Osteoblast (primary cell): ENCODE data around the gene RMND5A. TPM values are rescaled to one million over a fixed set of nuclear protein-coding genes. Genes with fewer than 3 reads are reported as not detected.

ENCODE experiments used
- DNase-seq: peaks from one replicate; pipeline ENCODE4 v3.0.0; 2011; ENCODE audit warnings: low spot score, mixed read lengths; ENCODE audit not compliant: insufficient read length; ENCODE audit errors: missing footprints
- H2AFZ ChIP-seq: 2 replicates; pipeline ENCODE4 v1.6.0; 2011; ENCODE audit warnings: mild to moderate bottlenecking, low read length
- H3K27ac ChIP-seq: 2 replicates; pipeline ENCODE4 v1.5.1; 2011; ENCODE audit warnings: mild to moderate bottlenecking, low read depth, low read length, moderate library complexity
- H3K27me3 ChIP-seq: 2 replicates; pipeline ENCODE4 v1.6.0; 2012; ENCODE audit warnings: mild to moderate bottlenecking, control low read depth, inconsistent platforms, low read length, moderate library complexity; ENCODE audit not compliant: insufficient read depth
- H3K36me3 ChIP-seq: 2 replicates; pipeline ENCODE4 v1.5.1; 2011; ENCODE audit warnings: mild to moderate bottlenecking, low read length, control low read depth, moderate library complexity; ENCODE audit not compliant: insufficient read depth
- H3K4me1 ChIP-seq: 2 replicates; pipeline ENCODE4 v1.5.1; 2011; ENCODE audit warnings: mild to moderate bottlenecking, low read length, control low read depth, moderate library complexity; ENCODE audit not compliant: insufficient read depth
- H3K4me2 ChIP-seq: 2 replicates; pipeline ENCODE4 v1.6.0; 2011; ENCODE audit warnings: mild to moderate bottlenecking, low read length; ENCODE audit not compliant: insufficient read depth
- H3K4me3 ChIP-seq: fragments of 200-600 bp; sonication (generic); 3 replicates; pipeline ENCODE4 v1.5.1; 2012; ENCODE audit warnings: mild to moderate bottlenecking, low read length, inconsistent platforms; ENCODE audit not compliant: insufficient read depth
- H3K79me2 ChIP-seq: 2 replicates; pipeline ENCODE4 v1.6.0; 2012; ENCODE audit warnings: mild to moderate bottlenecking, low read length, control low read depth, inconsistent platforms; ENCODE audit not compliant: insufficient read depth
- H3K9me3 ChIP-seq: 2 replicates; pipeline ENCODE4 v1.5.1; 2011; ENCODE audit warnings: low read depth, low read length, control low read depth
- H4K20me1 ChIP-seq: 2 replicates; pipeline ENCODE4 v1.6.0; 2012; ENCODE audit warnings: mild to moderate bottlenecking, low read length, control low read depth; ENCODE audit not compliant: insufficient read depth
- CTCF ChIP-seq: IDR thresholded peaks from 2 replicates; pipeline ENCODE4 v1.5.1; 2011; ENCODE audit warnings: mild to moderate bottlenecking, low read depth, low read length, moderate library complexity; ENCODE audit errors: extremely low read depth
- total RNA-seq: library from RNA; depleted of rRNA; stranded (reverse); fragments of >200 nt; gene quantifications from 2 replicates; pipeline ENCODE4 v1.2.3, GENCODE V29; 2012

Gene RMND5A
- total RNA-seq, 1 donor: 16.3 TPM

- Histone ChIP-seq H3K4me3 (no peak overlapping the region), H3K9me3 (no peaks in the 10 kb centered on the region), H3K27me3 (peaks cover 71% of the 10 kb centered on the region), H3K27ac (no peak overlapping the region), H4K20me1 (no peaks in the 10 kb centered on the region), H2AFZ (no peak overlapping the region), H3K4me2 (no peak overlapping the region), H3K36me3 (no peaks in the 10 kb centered on the region), H3K4me1 (no peaks in the 10 kb centered on the region), H3K79me2 (no peaks in the 10 kb centered on the region)
- peak; percentile 41 for DNase-seq
- no peak for TF ChIP-seq CTCF
These were observed 71.5 kb downstream of the RMND5A start for GRCh38 chr2:86791573-86791972.

- H4K20me1 ChIP-seq: no peaks in the 10 kb centered on the region
- no peak overlapping the region for H3K4me3 ChIP-seq
- H2AFZ ChIP-seq: no peak overlapping the region
- no peaks in the 10 kb centered on the region for H3K9me3 ChIP-seq
- DNase-seq: peak; percentile 4
- no peaks in the 10 kb centered on the region for H3K4me1 ChIP-seq
- no peak overlapping the region for H3K27ac ChIP-seq
- no peak overlapping the region for H3K4me2 ChIP-seq
- no peaks in the 10 kb centered on the region for H3K36me3 ChIP-seq
- no peak for TF ChIP-seq CTCF
- H3K27me3 ChIP-seq: peaks cover 59% of the 10 kb centered on the region
- H3K79me2 ChIP-seq: no peaks in the 10 kb centered on the region
These were observed 73.7 kb downstream of the RMND5A start for GRCh38 chr2:86793752-86794151.

- TF ChIP-seq CTCF: no peak
- H3K4me3 ChIP-seq: no peak overlapping the region
- no peaks in the 10 kb centered on the region for H3K4me1 ChIP-seq
- no peak overlapping the region for H3K4me2 ChIP-seq
- no peaks in the 10 kb centered on the region for H3K9me3 ChIP-seq
- peaks cover 51% of the 10 kb centered on the region for H3K27me3 ChIP-seq
- DNase-seq: peak; percentile 9
- H3K27ac ChIP-seq: no peak overlapping the region
- no peaks in the 10 kb centered on the region for H4K20me1 ChIP-seq
- no peaks in the 10 kb centered on the region for H3K36me3 ChIP-seq
- H2AFZ ChIP-seq: no peak overlapping the region
- no peaks in the 10 kb centered on the region for H3K79me2 ChIP-seq
These were observed 74.8 kb downstream of the RMND5A start for GRCh38 chr2:86794861-86795260.

GRCh38 chr2:86800856-86801567, 80.9 kb downstream of the RMND5A start:
- H3K4me2 ChIP-seq: no peak overlapping the region
- no peak for TF ChIP-seq CTCF

More at GRCh38 chr2:86800856-86801567, 80.9 kb downstream of the RMND5A start:
- no peak overlapping the region for H3K27ac ChIP-seq
- H3K9me3 ChIP-seq: no peaks in the 10 kb centered on the region
- H3K36me3 ChIP-seq: no peaks in the 10 kb centered on the region
- H3K4me3 ChIP-seq: no peak overlapping the region
- H3K4me1 ChIP-seq: no peaks in the 10 kb centered on the region
- no peaks in the 10 kb centered on the region for H4K20me1 ChIP-seq
- DNase-seq: no peak
- H3K79me2 ChIP-seq: no peaks in the 10 kb centered on the region
- H3K27me3 ChIP-seq: peaks cover 4% of the 10 kb centered on the region
- no peak overlapping the region for H2AFZ ChIP-seq
